Measurements from ENCODE around the gene ABCE1.

Gene ABCE1

GRCh38 chr4:145168581-145169187 lies 70.6 kb downstream of the ABCE1 start:
- no peak overlapping the region for H3K27ac ChIP-seq (ENCODE audit: low read depth, low read length)
- H3K9me3 ChIP-seq (ENCODE audit: control insufficient read depth, insufficient read depth, low read length) = no peaks in the 10 kb centered on the region
- no peaks in the 10 kb centered on the region for H3K9me2 ChIP-seq (replicated peaks; ENCODE audit: control insufficient read depth, low read length)
- no peak overlapping the region for H3K4me3 ChIP-seq (ENCODE audit: low read length)
- no peaks in the 10 kb centered on the region for H3F3A ChIP-seq (ENCODE audit: control insufficient read depth, insufficient read depth)
- TF ChIP-seq EZH2phosphoT487 (IDR thresholded peaks at IDR 0.05; ENCODE audit: borderline replicate concordance, low read length) (no peak), CTCF (IDR thresholded peaks at IDR 0.05; ENCODE audit: low read depth, low read length, poor library complexity, severe bottlenecking) (no peak)
- peaks cover 13% of the 10 kb centered on the region for H3K4me1 ChIP-seq (ENCODE audit: control insufficient read depth, low read length)
- peaks cover 72% of the 10 kb centered on the region for H3K79me2 ChIP-seq (ENCODE audit: control insufficient read depth, low read length)
- H3K4me2 ChIP-seq (ENCODE audit: low read length) = no peak overlapping the region
- H3K27me3 ChIP-seq (ENCODE audit: control insufficient read depth, low read length) = no peaks in the 10 kb centered on the region
- peaks cover 84% of the 10 kb centered on the region for H3K36me3 ChIP-seq (ENCODE audit: control insufficient read depth, low read length)
- no peaks in the 10 kb centered on the region for H4K20me1 ChIP-seq (ENCODE audit: control insufficient read depth, insufficient read depth, low read depth, low read length)

GRCh38 chr4:145170223-145170622 lies 72.1 kb downstream of the ABCE1 start:
- Histone ChIP-seq H3K9me3 (ENCODE audit: control insufficient read depth, insufficient read depth, low read length) (no peaks in the 10 kb centered on the region), H3K4me1 (ENCODE audit: control insufficient read depth, low read length) (peaks cover 19% of the 10 kb centered on the region), H4K20me1 (ENCODE audit: control insufficient read depth, insufficient read depth, low read depth, low read length) (no peaks in the 10 kb centered on the region), H3K4me3 (ENCODE audit: low read length) (no peak overlapping the region), H3K36me3 (ENCODE audit: control insufficient read depth, low read length) (peaks cover 88% of the 10 kb centered on the region), H3K27ac (ENCODE audit: low read depth, low read length) (no peak overlapping the region), H3F3A (ENCODE audit: control insufficient read depth, insufficient read depth) (no peaks in the 10 kb centered on the region), H3K79me2 (ENCODE audit: control insufficient read depth, low read length) (peaks cover 87% of the 10 kb centered on the region), H3K9me2 (replicated peaks; ENCODE audit: control insufficient read depth, low read length) (no peaks in the 10 kb centered on the region), H3K27me3 (ENCODE audit: control insufficient read depth, low read length) (no peaks in the 10 kb centered on the region), H3K4me2 (ENCODE audit: low read length) (no peak overlapping the region)
- TF ChIP-seq EZH2phosphoT487 (IDR thresholded peaks at IDR 0.05; ENCODE audit: borderline replicate concordance, low read length) (no peak), CTCF (IDR thresholded peaks at IDR 0.05; ENCODE audit: low read depth, low read length, poor library complexity, severe bottlenecking) (no peak)

DNA sequence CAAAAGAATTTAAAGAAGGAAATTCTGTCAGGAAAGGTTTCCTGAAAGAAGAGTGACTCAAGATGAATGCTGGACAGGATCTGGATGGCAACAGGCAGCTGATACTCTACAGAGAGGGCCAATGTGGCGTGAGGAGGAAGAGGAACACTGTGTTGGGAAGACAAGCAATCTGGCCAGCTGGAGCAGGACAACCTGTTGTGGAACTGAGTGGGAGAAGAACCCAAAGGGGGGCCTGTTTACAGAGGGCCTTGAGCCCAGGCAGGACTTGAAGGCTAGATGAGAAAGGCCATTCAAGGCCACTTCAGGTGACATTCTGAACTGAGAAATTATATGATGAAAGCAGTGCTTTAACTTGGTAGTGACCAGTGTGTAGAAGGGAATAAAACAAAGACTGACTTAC lies 73.8 kb downstream of the ABCE1 start:
- no peak for TF ChIP-seq CTCF (IDR thresholded peaks at IDR 0.05; ENCODE audit: low read depth, low read length, poor library complexity, severe bottlenecking)
- no peak for TF ChIP-seq EZH2phosphoT487 (IDR thresholded peaks at IDR 0.05; ENCODE audit: borderline replicate concordance, low read length)
- Histone ChIP-seq H3K9me3 (ENCODE audit: control insufficient read depth, insufficient read depth, low read length) (no peaks in the 10 kb centered on the region), H4K20me1 (ENCODE audit: control insufficient read depth, insufficient read depth, low read depth, low read length) (no peaks in the 10 kb centered on the region), H3K4me3 (ENCODE audit: low read length) (no peak overlapping the region), H3K4me2 (ENCODE audit: low read length) (no peak overlapping the region), H3K4me1 (ENCODE audit: control insufficient read depth, low read length) (peaks cover 25% of the 10 kb centered on the region), H3K36me3 (ENCODE audit: control insufficient read depth, low read length) (peaks cover 84% of the 10 kb centered on the region), H3K27ac (ENCODE audit: low read depth, low read length) (no peak overlapping the region), H3K27me3 (ENCODE audit: control insufficient read depth, low read length) (no peaks in the 10 kb centered on the region), H3K9me2 (replicated peaks; ENCODE audit: control insufficient read depth, low read length) (no peaks in the 10 kb centered on the region), H3K79me2 (ENCODE audit: control insufficient read depth, low read length) (peaks cover 94% of the 10 kb centered on the region), H3F3A (ENCODE audit: control insufficient read depth, insufficient read depth) (no peaks in the 10 kb centered on the region)

Data from DOHH2 (cell line).